Measurements from ENCODE around the gene DENND2C.

Gene DENND2C

DNA sequence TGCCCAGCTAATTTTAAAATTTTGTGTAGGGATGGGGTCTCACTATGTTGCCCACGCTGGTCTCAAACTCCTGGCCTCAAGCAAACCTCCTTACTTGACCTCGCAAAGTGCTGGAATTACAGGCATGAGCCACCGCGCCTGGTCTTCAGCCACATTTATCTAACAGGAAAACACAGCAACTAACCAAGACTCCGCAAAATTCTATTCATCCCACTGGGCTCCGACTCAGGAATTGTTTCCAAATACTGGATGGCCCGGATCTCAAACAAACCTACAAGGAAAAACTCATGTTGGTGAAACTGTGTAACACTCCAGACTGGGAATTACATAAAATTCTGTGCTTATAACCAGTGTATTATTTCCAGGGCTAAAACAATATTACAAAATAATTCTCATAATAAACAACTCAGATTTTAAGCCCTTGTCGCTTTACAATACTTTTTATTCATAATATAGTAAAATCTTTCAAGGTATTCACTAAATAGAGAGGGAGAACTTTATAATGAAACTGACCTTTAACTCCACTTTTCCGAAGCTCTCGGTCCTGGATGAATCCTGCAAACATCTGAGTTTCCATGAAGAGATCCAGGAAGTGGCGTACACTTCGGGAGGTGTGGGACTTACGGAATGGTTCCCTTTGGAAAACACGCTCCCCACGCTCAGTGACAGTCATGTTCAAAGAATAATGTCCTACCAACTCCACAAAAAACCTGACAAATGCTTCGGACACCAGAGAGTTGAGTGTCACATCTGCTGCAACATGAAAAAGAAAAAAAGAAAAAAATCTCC lies 82.5 kb downstream of the DENND2C start:
- no peak for TF ChIP-seq FOXP2 (optimal IDR thresholded peaks at IDR 0.05; ENCODE audit: borderline replicate concordance, extremely low read depth, extremely low read length, insufficient read depth)
- TF ChIP-seq, protein P1, sequence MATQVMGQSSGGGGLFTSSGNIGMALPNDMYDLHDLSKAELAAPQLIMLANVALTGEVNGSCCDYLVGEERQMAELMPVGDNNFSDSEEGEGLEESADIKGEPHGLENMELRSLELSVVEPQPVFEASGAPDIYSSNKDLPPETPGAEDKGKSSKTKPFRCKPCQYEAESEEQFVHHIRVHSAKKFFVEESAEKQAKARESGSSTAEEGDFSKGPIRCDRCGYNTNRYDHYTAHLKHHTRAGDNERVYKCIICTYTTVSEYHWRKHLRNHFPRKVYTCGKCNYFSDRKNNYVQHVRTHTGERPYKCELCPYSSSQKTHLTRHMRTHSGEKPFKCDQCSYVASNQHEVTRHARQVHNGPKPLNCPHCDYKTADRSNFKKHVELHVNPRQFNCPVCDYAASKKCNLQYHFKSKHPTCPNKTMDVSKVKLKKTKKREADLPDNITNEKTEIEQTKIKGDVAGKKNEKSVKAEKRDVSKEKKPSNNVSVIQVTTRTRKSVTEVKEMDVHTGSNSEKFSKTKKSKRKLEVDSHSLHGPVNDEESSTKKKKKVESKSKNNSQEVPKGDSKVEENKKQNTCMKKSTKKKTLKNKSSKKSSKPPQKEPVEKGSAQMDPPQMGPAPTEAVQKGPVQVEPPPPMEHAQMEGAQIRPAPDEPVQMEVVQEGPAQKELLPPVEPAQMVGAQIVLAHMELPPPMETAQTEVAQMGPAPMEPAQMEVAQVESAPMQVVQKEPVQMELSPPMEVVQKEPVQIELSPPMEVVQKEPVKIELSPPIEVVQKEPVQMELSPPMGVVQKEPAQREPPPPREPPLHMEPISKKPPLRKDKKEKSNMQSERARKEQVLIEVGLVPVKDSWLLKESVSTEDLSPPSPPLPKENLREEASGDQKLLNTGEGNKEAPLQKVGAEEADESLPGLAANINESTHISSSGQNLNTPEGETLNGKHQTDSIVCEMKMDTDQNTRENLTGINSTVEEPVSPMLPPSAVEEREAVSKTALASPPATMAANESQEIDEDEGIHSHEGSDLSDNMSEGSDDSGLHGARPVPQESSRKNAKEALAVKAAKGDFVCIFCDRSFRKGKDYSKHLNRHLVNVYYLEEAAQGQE (IDR thresholded peaks at IDR 0.05; ENCODE audit: insufficient read depth in 1 of 2, low read depth in 2 of 2, low read length in 2 of 2): no peak

DNA sequence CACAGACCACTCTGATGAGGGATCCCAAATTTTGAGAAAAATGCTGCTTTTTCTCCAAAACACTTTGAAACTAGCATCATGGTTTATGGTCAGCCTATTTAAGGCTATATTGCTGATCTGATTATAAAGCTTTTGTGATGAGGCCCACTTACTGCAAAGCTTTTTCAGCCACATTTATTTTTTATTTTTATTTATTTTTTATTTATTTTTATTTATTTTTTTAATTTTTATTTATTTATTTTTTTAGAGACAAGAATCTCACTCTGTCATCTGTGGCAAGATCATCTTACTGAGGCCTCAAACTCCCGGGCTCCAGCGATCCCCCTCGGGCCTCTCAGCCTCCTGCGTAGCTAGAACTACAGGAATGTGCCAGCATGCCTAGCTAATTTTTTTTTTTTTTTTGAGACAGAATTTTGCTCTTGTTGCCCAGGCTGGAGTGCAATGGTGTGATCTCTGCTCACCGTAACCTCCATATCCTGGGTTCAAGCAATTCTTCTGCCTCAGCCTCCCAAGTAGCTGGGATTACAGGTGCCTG lies 83.3 kb downstream of the DENND2C start:
- no peak for TF ChIP-seq POLR2AphosphoS5 (IDR thresholded peaks at IDR 0.05; ENCODE audit: low read depth, low read length)
- TF ChIP-seq TAF1 (IDR thresholded peaks at IDR 0.05; ENCODE audit: borderline replicate concordance, insufficient read depth, low read length): no peak
- no peak for TF ChIP-seq FOXP2 (optimal IDR thresholded peaks at IDR 0.05; ENCODE audit: borderline replicate concordance, extremely low read depth, extremely low read length, insufficient read depth)
- TF ChIP-seq, protein P1 (IDR thresholded peaks at IDR 0.05; ENCODE audit: insufficient read depth in 1 of 2, low read depth in 2 of 2, low read length in 2 of 2): no peak
- no peak for TF ChIP-seq SIN3A (IDR thresholded peaks at IDR 0.05; ENCODE audit: borderline replicate concordance, insufficient read depth, low read length)

DNA sequence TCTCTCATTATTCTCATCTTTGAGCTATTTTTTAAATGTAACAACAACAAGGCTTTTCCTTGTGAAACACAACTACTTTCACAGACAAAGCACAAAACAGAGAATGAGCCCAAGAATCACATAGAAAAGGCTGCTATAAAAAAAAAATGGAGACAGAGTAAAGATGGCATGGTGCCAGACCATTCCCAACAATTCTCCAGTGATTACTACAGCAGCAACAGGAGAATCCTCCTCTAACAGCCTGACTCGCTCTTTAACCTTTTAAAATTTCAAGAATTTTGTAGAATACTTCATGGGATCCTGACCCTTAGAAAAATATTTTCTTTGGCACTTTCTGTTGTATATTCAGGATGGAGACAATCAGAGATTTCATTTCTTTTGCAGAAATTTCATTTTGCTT lies 84.6 kb downstream of the DENND2C start:
- TF ChIP-seq FOXP2 (optimal IDR thresholded peaks at IDR 0.05; ENCODE audit: borderline replicate concordance, extremely low read depth, extremely low read length, insufficient read depth) (no peak), TAF1 (IDR thresholded peaks at IDR 0.05; ENCODE audit: borderline replicate concordance, insufficient read depth, low read length) (no peak), SIN3A (IDR thresholded peaks at IDR 0.05; ENCODE audit: borderline replicate concordance, insufficient read depth, low read length) (no peak), POLR2AphosphoS5 (IDR thresholded peaks at IDR 0.05; ENCODE audit: low read depth, low read length) (no peak)
- TF ChIP-seq, protein P1 (IDR thresholded peaks at IDR 0.05; ENCODE audit: insufficient read depth in 1 of 2, low read depth in 2 of 2, low read length in 2 of 2): no peak

DNA sequence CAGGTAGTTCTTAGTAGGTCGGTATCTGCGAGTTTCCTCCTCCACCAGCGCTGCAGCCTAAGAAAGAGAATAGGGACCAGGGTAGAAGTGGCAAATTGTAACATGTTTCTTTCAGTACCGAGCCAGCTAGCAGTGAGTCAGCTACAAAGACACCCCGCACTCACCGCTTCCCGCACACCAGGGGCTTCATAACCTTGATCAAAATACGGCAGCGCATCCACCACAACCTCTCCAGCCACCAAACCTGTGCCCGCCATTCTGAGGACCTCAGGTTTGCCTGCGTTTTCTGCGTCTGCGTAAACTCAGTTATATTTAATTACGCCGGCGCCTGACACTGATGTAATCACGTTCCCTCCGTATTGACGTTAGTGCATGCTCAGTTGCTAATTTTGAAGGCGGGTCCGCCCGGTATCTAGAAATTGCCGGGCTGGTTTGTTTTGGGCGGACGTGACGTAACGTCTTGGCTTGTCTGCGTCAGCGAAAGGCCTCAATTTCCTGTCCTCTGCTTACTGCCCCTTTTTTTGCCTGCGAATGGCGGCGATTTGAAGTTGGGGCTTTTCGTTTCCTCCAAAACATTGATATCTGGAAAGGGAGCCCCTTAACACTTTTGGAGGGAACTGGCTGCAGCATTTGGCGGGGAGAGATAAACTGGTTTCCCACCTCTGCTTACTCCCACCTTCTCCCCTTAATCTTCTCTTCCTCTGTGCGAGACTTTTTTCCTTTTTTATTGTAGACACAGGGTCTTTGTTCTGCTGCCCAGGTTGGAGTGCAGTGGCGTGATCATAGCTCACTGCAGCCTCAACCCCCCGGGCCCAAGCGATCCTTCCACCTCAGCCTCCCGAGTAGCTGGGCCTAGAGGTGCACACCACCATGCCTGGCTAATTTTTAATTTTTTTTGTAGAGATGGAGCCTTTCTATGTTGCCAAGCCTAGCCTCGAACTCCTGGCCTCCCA lies 88.2 kb downstream of the DENND2C start, which contains the start of gene BCAS2:
BCAS2 (minus strand) TSS at position 281 of the 953 bp plus-strand sequence; CDS start at position 257, 24 bp downstream.
- TF ChIP-seq TAF1 (IDR thresholded peaks at IDR 0.05; ENCODE audit: borderline replicate concordance, insufficient read depth, low read length) (peak; percentile 90; the same call in 1 of the 2 replicates), SIN3A (IDR thresholded peaks at IDR 0.05; ENCODE audit: borderline replicate concordance, insufficient read depth, low read length) (peak; percentile 45; the same call in 1 of the 2 replicates), POLR2AphosphoS5 (IDR thresholded peaks at IDR 0.05; ENCODE audit: low read depth, low read length) (peak; percentile 98), FOXP2 (optimal IDR thresholded peaks at IDR 0.05; ENCODE audit: borderline replicate concordance, extremely low read depth, extremely low read length, insufficient read depth) (no peak)
- TF ChIP-seq, protein P1 (IDR thresholded peaks at IDR 0.05; ENCODE audit: insufficient read depth in 1 of 2, low read depth in 2 of 2, low read length in 2 of 2): 0 out of 4 replicates have a peak, but pooled peaks of 1 of the 2 experiments have one; percentile 35
